ENCODE data around the gene MTHFD1L.

- TF ChIP-seq CTCF (IDR thresholded peaks at IDR 0.05) (no peak), POLR2A (IDR thresholded peaks at IDR 0.05) (no peak)
Observed at GRCh38 chr6:150967910-150968309, 102.4 kb downstream of the MTHFD1L start.

Data from Peyer's patch (tissue), 4 donors.